Fibroblast of the aortic adventitia (primary cell): ENCODE results near the gene BUD31. TPM values are rescaled to one million over a fixed set of nuclear protein-coding genes. Genes with fewer than 3 reads are reported as not detected.

ENCODE experiments used
- DNase-seq: peaks from one replicate; pipeline ENCODE4 v3.0.0-alpha.2; 2010; ENCODE audit warnings: low read depth
- H3K4me3 ChIP-seq: 2 replicates; pipeline ENCODE4 v1.5.1; 2011; ENCODE audit warnings: low read depth, mild to moderate bottlenecking, control low read depth, low read length, moderate library complexity
- CTCF ChIP-seq: IDR thresholded peaks from 2 replicates; pipeline ENCODE4 v1.5.1; 2011; ENCODE audit warnings: mild to moderate bottlenecking, low read length, control low read depth, inconsistent platforms; ENCODE audit not compliant: insufficient read depth
- total RNA-seq: library from RNA; depleted of rRNA; stranded (reverse); fragments of >200 nt; gene quantifications from 2 replicates; pipeline ENCODE4 v1.2.3, GENCODE V29; 2012; ENCODE audit warnings: low replicate concordance

The BUD31 gene
- total RNA-seq, 1 donor = 137 TPM

- DNase-seq = no peak
- H3K4me3 ChIP-seq = no peak overlapping the region
- no peak for TF ChIP-seq CTCF
These were observed 5.9 kb upstream of the BUD31 start for GRCh38 chr7:99402854-99403253.

- no peak for DNase-seq
- no peak overlapping the region for H3K4me3 ChIP-seq
- TF ChIP-seq CTCF = no peak
These were observed 5.0 kb upstream of the BUD31 start for GRCh38 chr7:99403764-99404163.

- H3K4me3 ChIP-seq = no peak overlapping the region
- peak; percentile 57 for DNase-seq
- no peak for TF ChIP-seq CTCF
These were observed 4.4 kb upstream of the BUD31 start for GRCh38 chr7:99404235-99404976.

GRCh38 chr7:99404977-99405320 is 3.8 kb upstream of the BUD31 start:
- no peak overlapping the region for H3K4me3 ChIP-seq
- DNase-seq = no peak
- no peak for TF ChIP-seq CTCF

- peak overlapping the region; percentile 18 for H3K4me3 ChIP-seq
- no peak for DNase-seq
These were observed 2.2 kb upstream of the BUD31 start for GRCh38 chr7:99406557-99406956.

GRCh38 chr7:99407872-99408378 is 844 bp upstream of the BUD31 start:
- peak; percentile 86 for DNase-seq
- no peak for TF ChIP-seq CTCF
- peak overlapping the region; percentile 98 for H3K4me3 ChIP-seq

More at GRCh38 chr7:99406557-99406956, 2.2 kb upstream of the BUD31 start:
- no peak for TF ChIP-seq CTCF

GRCh38 chr7:99409192-99409572 is 413 bp downstream of the BUD31 start:
- no peak for DNase-seq
- peak overlapping the region; percentile 98 for H3K4me3 ChIP-seq
- no peak for TF ChIP-seq CTCF
